ENCODE data around the gene VAV2. TPM values are rescaled to one million over a fixed set of nuclear protein-coding genes. Genes with fewer than 3 reads are reported as not detected.

VAV2 gene
- total RNA-seq, 4 donors from 2014 or later, result 10.3 to 20.1 (median 13.1) TPM

- Histone ChIP-seq H3K27me3 (no peaks in the 10 kb centered on the region), H3K9me3 (no peaks in the 10 kb centered on the region), H3K36me3 (no peaks in the 10 kb centered on the region), H3K4me1 (no peaks in the 10 kb centered on the region), H3K27ac (no peak overlapping the region), H3K4me3 (no peak overlapping the region)
- DNase-seq (ENCODE audit: low spot score in 2 of 2), result no peak
- 84 to 88% methylated on average over 8 of the region's 8 CpGs for WGBS, 2 donors
- TF ChIP-seq EP300 (IDR thresholded peaks at IDR 0.05) (no peak), POLR2A (IDR thresholded peaks at IDR 0.05) (no peak)
- TF ChIP-seq, protein P1, sequence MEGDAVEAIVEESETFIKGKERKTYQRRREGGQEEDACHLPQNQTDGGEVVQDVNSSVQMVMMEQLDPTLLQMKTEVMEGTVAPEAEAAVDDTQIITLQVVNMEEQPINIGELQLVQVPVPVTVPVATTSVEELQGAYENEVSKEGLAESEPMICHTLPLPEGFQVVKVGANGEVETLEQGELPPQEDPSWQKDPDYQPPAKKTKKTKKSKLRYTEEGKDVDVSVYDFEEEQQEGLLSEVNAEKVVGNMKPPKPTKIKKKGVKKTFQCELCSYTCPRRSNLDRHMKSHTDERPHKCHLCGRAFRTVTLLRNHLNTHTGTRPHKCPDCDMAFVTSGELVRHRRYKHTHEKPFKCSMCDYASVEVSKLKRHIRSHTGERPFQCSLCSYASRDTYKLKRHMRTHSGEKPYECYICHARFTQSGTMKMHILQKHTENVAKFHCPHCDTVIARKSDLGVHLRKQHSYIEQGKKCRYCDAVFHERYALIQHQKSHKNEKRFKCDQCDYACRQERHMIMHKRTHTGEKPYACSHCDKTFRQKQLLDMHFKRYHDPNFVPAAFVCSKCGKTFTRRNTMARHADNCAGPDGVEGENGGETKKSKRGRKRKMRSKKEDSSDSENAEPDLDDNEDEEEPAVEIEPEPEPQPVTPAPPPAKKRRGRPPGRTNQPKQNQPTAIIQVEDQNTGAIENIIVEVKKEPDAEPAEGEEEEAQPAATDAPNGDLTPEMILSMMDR (IDR thresholded peaks at IDR 0.05), result no peak
Observed at GRCh38 chr9:134005381-134005780, 13.3 kb upstream of the VAV2 start.

DNA sequence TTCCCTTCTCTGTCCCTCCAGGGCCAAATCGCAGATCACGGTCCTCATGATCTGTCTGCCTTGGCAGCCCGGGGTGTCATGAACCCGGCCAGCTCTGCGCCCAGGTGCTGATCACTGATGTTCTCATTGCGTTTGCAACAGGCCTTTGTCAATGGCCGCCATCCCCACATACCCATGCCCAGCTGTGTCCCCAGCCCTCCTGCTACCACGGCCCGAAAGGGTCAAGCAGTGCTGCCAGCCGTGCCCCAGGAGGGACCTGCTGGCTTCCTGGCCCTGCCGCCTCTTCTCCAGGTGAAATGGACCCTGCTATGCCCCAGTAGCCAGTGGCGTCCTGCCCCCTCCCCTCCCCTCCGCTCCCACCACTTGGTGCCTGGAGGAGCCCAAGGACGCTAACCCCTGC is 12.8 kb upstream of the VAV2 start:
- no peak overlapping the region for H3K4me3 ChIP-seq
- 85 to 87% methylated on average over 13 to 14 of the region's 14 CpGs for WGBS, 2 donors
- DNase-seq (ENCODE audit: low spot score in 2 of 2), result no peak
- no peaks in the 10 kb centered on the region for H3K36me3 ChIP-seq
- no peak overlapping the region for H3K27ac ChIP-seq
- TF ChIP-seq EP300 (IDR thresholded peaks at IDR 0.05) (no peak), POLR2A (IDR thresholded peaks at IDR 0.05) (no peak)
- TF ChIP-seq, protein P1 (IDR thresholded peaks at IDR 0.05), result no peak
- no peaks in the 10 kb centered on the region for H3K4me1 ChIP-seq
- H3K27me3 ChIP-seq, result no peaks in the 10 kb centered on the region
- H3K9me3 ChIP-seq, result no peaks in the 10 kb centered on the region

- TF ChIP-seq, protein P1 (IDR thresholded peaks at IDR 0.05), result no peak
- TF ChIP-seq EP300 (IDR thresholded peaks at IDR 0.05), result no peak
- TF ChIP-seq POLR2A (IDR thresholded peaks at IDR 0.05), result no peak
- no peak for DNase-seq (ENCODE audit: low spot score in 2 of 2)
- no peaks in the 10 kb centered on the region for H3K36me3 ChIP-seq
- H3K27ac ChIP-seq, result no peak overlapping the region
- 55 to 60% methylated on average over 6 to 16 of the region's 20 CpGs for WGBS, 2 donors
- H3K9me3 ChIP-seq, result no peaks in the 10 kb centered on the region
- no peak overlapping the region for H3K4me3 ChIP-seq
- no peaks in the 10 kb centered on the region for H3K27me3 ChIP-seq
- H3K4me1 ChIP-seq, result no peaks in the 10 kb centered on the region
Observed at GRCh38 chr9:134004131-134004873, 12.2 kb upstream of the VAV2 start.

- WGBS, 2 donors, result 89% methylated on average over 2 of the region's 2 CpGs
- H3K4me1 ChIP-seq, result no peaks in the 10 kb centered on the region
- no peak for DNase-seq (ENCODE audit: low spot score in 2 of 2)
- H3K36me3 ChIP-seq, result no peaks in the 10 kb centered on the region
- TF ChIP-seq POLR2A (IDR thresholded peaks at IDR 0.05) (no peak), EP300 (IDR thresholded peaks at IDR 0.05) (no peak)
- TF ChIP-seq, protein P1 (IDR thresholded peaks at IDR 0.05), result no peak
- H3K4me3 ChIP-seq, result no peak overlapping the region
- no peaks in the 10 kb centered on the region for H3K9me3 ChIP-seq
- no peaks in the 10 kb centered on the region for H3K27me3 ChIP-seq
- H3K27ac ChIP-seq, result no peak overlapping the region
Observed at GRCh38 chr9:134003237-134003636, 11.1 kb upstream of the VAV2 start.

- DNase-seq (ENCODE audit: low spot score in 2 of 2), result no peak
- no peak for TF ChIP-seq EP300 (IDR thresholded peaks at IDR 0.05)
- TF ChIP-seq, protein P1 (IDR thresholded peaks at IDR 0.05), result no peak
- no peak for TF ChIP-seq POLR2A (IDR thresholded peaks at IDR 0.05)
- WGBS, 2 donors, result 90 to 94% methylated on average over 2 of the region's 2 CpGs
Observed at GRCh38 chr9:134002796-134003195, 10.7 kb upstream of the VAV2 start.

More at GRCh38 chr9:134002796-134003195, 10.7 kb upstream of the VAV2 start:
- H3K4me3 ChIP-seq, result no peak overlapping the region
- no peaks in the 10 kb centered on the region for H3K27me3 ChIP-seq
- H3K27ac ChIP-seq, result no peak overlapping the region
- no peaks in the 10 kb centered on the region for H3K9me3 ChIP-seq
- H3K36me3 ChIP-seq, result no peaks in the 10 kb centered on the region
- no peaks in the 10 kb centered on the region for H3K4me1 ChIP-seq

Measured in tibial nerve (tissue), 4 donors.